Measurements from ENCODE around the gene GALK2. TPM values are rescaled to one million over a fixed set of nuclear protein-coding genes. Genes with fewer than 3 reads are reported as not detected.

Gene GALK2
- total and polyA plus RNA-seq, 7 donors: 21.6 to 61.1 (median 33.1) TPM

GRCh38 chr15:49361370-49361769 lies 191.3 kb downstream of the GALK2 start:
- no peaks in the 10 kb centered on the region for H3K27me3 ChIP-seq
- no peak overlapping the region for H3K4me3 ChIP-seq
- 76 to 88% methylated on average over 3 of the region's 3 CpGs for WGBS, 2 donors
- no peak for TF ChIP-seq EP300 (IDR thresholded peaks at IDR 0.05)
- no peak for TF ChIP-seq CTCF (IDR thresholded peaks at IDR 0.05)
- no peak for TF ChIP-seq POLR2AphosphoS5 (IDR thresholded peaks at IDR 0.05)
- TF ChIP-seq POLR2A (IDR thresholded peaks at IDR 0.05): no peak
- H3K27ac ChIP-seq: no peak overlapping the region
- no peaks in the 10 kb centered on the region for H3K36me3 ChIP-seq
- H3K4me1 ChIP-seq: no peaks in the 10 kb centered on the region
- intact Hi-C loops (cut with DNase I): no loop called here
- no peaks in the 10 kb centered on the region for H3K9me3 ChIP-seq
- DNase-seq: no peak

GRCh38 chr15:49366496-49366895 lies 196.4 kb downstream of the GALK2 start:
- intact Hi-C loops (cut with DNase I): no loop called here
- 98 to 99% methylated on average over 22 of the region's 22 CpGs for WGBS, 2 donors
- no peaks in the 10 kb centered on the region for H3K27me3 ChIP-seq
- H3K4me3 ChIP-seq: no peak overlapping the region
- DNase-seq: no peak
- H3K4me1 ChIP-seq: no peaks in the 10 kb centered on the region
- TF ChIP-seq POLR2AphosphoS5 (IDR thresholded peaks at IDR 0.05) (no peak), CTCF (IDR thresholded peaks at IDR 0.05) (no peak), EP300 (IDR thresholded peaks at IDR 0.05) (no peak), POLR2A (IDR thresholded peaks at IDR 0.05) (no peak)
- H3K36me3 ChIP-seq: no peaks in the 10 kb centered on the region
- no peaks in the 10 kb centered on the region for H3K9me3 ChIP-seq
- H3K27ac ChIP-seq: no peak overlapping the region

GRCh38 chr15:49370782-49371181 lies 200.7 kb downstream of the GALK2 start:
- H3K27me3 ChIP-seq: no peaks in the 10 kb centered on the region
- no peaks in the 10 kb centered on the region for H3K4me1 ChIP-seq
- TF ChIP-seq EP300 (IDR thresholded peaks at IDR 0.05) (no peak), POLR2A (IDR thresholded peaks at IDR 0.05) (no peak), POLR2AphosphoS5 (IDR thresholded peaks at IDR 0.05) (no peak), CTCF (IDR thresholded peaks at IDR 0.05) (no peak)
- no peaks in the 10 kb centered on the region for H3K36me3 ChIP-seq
- H3K9me3 ChIP-seq: no peaks in the 10 kb centered on the region
- 87 to 95% methylated on average over 1 of the region's 1 CpG for WGBS, 2 donors
- DNase-seq: no peak
- no peak overlapping the region for H3K27ac ChIP-seq
- intact Hi-C loops (cut with DNase I): no loop called here
- no peak overlapping the region for H3K4me3 ChIP-seq

- no peaks in the 10 kb centered on the region for H3K9me3 ChIP-seq
- DNase-seq: no peak
- TF ChIP-seq EP300 (IDR thresholded peaks at IDR 0.05) (no peak), POLR2AphosphoS5 (IDR thresholded peaks at IDR 0.05) (no peak), CTCF (IDR thresholded peaks at IDR 0.05) (no peak), POLR2A (IDR thresholded peaks at IDR 0.05) (no peak)
- H3K27me3 ChIP-seq: no peaks in the 10 kb centered on the region
- H3K36me3 ChIP-seq: no peaks in the 10 kb centered on the region
- H3K27ac ChIP-seq: no peak overlapping the region
- H3K4me3 ChIP-seq: no peak overlapping the region
- 58 to 71% methylated on average over 1 of the region's 1 CpG for WGBS, 2 donors
- no peaks in the 10 kb centered on the region for H3K4me1 ChIP-seq
- intact Hi-C loops (cut with DNase I): no loop called here
Measured at GRCh38 chr15:49372366-49372765, 202.3 kb downstream of the GALK2 start.

GRCh38 chr15:49379996-49380395 lies 209.9 kb downstream of the GALK2 start:
- TF ChIP-seq EP300 (IDR thresholded peaks at IDR 0.05) (no peak), POLR2AphosphoS5 (IDR thresholded peaks at IDR 0.05) (no peak), POLR2A (IDR thresholded peaks at IDR 0.05) (no peak), CTCF (IDR thresholded peaks at IDR 0.05) (no peak)
- Histone ChIP-seq H3K4me1 (no peaks in the 10 kb centered on the region), H3K4me3 (no peak overlapping the region), H3K9me3 (no peaks in the 10 kb centered on the region), H3K36me3 (no peaks in the 10 kb centered on the region), H3K27me3 (no peaks in the 10 kb centered on the region), H3K27ac (no peak overlapping the region)
- intact Hi-C loops (cut with DNase I): no loop called here
- DNase-seq: no peak
- 88 to 90% methylated on average over 4 of the region's 4 CpGs for WGBS, 2 donors

All from sigmoid colon (tissue), 7 donors.